ENCODE data around the gene NBPF1. TPM values are rescaled to one million over a fixed set of nuclear protein-coding genes. Genes with fewer than 3 reads are reported as not detected.
A peak's percentile ranks its signal among the peaks of the same experiment; 100 is the strongest.
"Not testable (repeated sequence)": the region's sequence is repeated elsewhere in the genome, so short reads cannot be mapped to it uniquely, and the experiment has no call there.

The NBPF1 gene
- total RNA-seq, 1 experiment from 2014 or later: 46.0 TPM

DNA sequence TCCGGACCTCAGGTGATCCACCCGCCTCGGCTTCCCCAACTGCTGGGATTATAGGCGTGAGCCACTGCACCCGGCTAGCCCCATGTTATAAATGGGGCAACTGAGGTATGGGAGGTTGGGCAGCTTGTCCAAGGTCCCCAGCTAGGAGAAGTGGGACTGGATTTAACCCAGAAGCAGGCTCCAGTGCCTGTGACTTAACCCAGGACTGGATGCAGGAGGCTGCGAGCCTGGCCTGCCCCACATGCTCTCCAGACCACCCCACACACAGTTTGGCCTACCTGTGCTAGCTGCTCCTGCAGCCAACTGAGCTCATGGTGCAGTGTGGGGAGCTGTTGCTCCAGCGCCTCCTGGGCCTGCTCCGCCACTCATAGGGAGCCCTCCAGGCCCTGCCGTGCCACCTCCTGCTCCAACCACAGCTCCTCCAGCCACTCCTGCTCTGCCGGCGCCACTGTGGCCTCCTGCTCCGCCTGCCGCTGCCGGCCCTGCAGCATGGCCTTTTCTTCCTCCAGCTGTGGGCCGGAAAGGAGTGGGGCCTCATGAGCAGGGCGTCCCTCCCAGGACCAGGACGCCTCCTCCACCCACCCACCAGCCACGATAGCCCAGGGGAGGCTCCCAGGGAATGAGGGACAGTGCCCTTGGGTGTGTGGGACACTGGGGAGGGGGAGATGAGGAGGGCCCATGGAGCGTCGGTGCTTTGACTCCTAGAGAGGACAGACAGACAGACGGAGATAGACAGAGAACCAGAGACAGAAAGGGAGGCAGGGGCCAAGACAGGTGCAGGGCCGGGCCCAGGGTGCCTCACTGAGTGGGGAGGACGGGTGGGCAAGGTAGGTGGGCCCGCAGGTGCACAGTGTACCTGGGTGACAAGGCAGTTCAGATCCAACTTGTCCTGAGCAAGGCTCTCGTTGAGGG is 12.4 kb upstream of the NBPF1 start:
- Histone ChIP-seq H4K20me1 (ENCODE audit: insufficient read depth) (no peaks in the 10 kb centered on the region), H3K4me3 (replicated peaks in 1 of 2; ENCODE audit: low read depth in 1 of 2, low read length in 2 of 2) (no peak overlapping the region), H3K4me2 (ENCODE audit: low read length) (no peak overlapping the region), H3K79me2 (ENCODE audit: insufficient read depth, low read length) (no peaks in the 10 kb centered on the region), H2AFZ (ENCODE audit: low read depth, low read length, poor library complexity, severe bottlenecking) (no peak overlapping the region), H3K9ac (ENCODE audit: low read length) (no peak overlapping the region), H3K9me3 (ENCODE audit: control insufficient read depth in 1 of 2, insufficient read depth in 1 of 2, low read depth in 1 of 2, low read length in 2 of 2) (no peaks in the 10 kb centered on the region), H3K9me2 (ENCODE audit: insufficient read depth) (0 out of 2 replicates have a peak, but pooled peaks cover 3% of the 10 kb centered on the region), H3K4me1 (ENCODE audit: control insufficient read depth in 1 of 2, insufficient read depth in 2 of 2, low read length in 2 of 2) (peaks cover 0 to 8% of the 10 kb centered on the region in 2 experiments; a peak in 2 of 4 replicates), H3K36me3 (ENCODE audit: control insufficient read depth in 1 of 2, insufficient read depth in 2 of 2, low read length in 2 of 2) (peaks cover 17 to 40% of the 10 kb centered on the region in 2 experiments; a peak in 3 of 4 replicates), H3K27me3 (ENCODE audit: insufficient read depth, low read length) (no peaks in the 10 kb centered on the region), H3K27ac (ENCODE audit: low read depth, low read length) (no peak overlapping the region)
- ATAC-seq: no peak
- no TSS peak for BruUV-seq (replicated peaks)
- POLR2A ChIA-PET: interaction anchor here (1.2 to 1.5 kb wide), 3 partner anchors 10 to 279 kb away, joined by 3 to 7 read pairs (median 5); partner anchors contain the start of gene NBPF1
- RAD21 ChIA-PET (ENCODE audit: low non-redundant PET in 1 of 2, low total read pairs in 2 of 2, uncharacterized antibody in 2 of 2, unreplicated experiment in 2 of 2): interaction anchor here in 1 of 2 experiments (0.7 kb wide), 1 partner anchor 83 kb away, joined by 3 read pairs; no protein-coding TSS in a partner anchor
- intact Hi-C loops (cut with micrococcal nuclease): no loop called here
- CTCF ChIA-PET: interaction anchor here (1.0 to 1.6 kb wide), 10 partner anchors 9 to 85 kb away, joined by 3 to 12 read pairs (median 5); no protein-coding TSS in a partner anchor
- no peak for TF ChIP-seq CEBPB (IDR thresholded peaks at IDR 0.05; ENCODE audit: low read depth)
- no peak for TF ChIP-seq ZBTB33 (IDR thresholded peaks at IDR 0.05; ENCODE audit: extremely low read depth, insufficient replicate concordance, low read length)
- TF ChIP-seq, protein P1, sequence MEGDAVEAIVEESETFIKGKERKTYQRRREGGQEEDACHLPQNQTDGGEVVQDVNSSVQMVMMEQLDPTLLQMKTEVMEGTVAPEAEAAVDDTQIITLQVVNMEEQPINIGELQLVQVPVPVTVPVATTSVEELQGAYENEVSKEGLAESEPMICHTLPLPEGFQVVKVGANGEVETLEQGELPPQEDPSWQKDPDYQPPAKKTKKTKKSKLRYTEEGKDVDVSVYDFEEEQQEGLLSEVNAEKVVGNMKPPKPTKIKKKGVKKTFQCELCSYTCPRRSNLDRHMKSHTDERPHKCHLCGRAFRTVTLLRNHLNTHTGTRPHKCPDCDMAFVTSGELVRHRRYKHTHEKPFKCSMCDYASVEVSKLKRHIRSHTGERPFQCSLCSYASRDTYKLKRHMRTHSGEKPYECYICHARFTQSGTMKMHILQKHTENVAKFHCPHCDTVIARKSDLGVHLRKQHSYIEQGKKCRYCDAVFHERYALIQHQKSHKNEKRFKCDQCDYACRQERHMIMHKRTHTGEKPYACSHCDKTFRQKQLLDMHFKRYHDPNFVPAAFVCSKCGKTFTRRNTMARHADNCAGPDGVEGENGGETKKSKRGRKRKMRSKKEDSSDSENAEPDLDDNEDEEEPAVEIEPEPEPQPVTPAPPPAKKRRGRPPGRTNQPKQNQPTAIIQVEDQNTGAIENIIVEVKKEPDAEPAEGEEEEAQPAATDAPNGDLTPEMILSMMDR (IDR thresholded peaks at IDR 0.05 in 2 of 3, conservative IDR thresholded peaks at IDR 0.05 in 1 of 3; ENCODE audit: borderline replicate concordance in 1 of 3, insufficient read depth in 1 of 3, low read depth in 2 of 3, low read length in 2 of 3): 0 out of 6 replicates have a peak, but pooled peaks of 1 of the 3 experiments have one; percentile 1
- no peak for DNase-seq (ENCODE audit: low read depth, low spot score)

DNA sequence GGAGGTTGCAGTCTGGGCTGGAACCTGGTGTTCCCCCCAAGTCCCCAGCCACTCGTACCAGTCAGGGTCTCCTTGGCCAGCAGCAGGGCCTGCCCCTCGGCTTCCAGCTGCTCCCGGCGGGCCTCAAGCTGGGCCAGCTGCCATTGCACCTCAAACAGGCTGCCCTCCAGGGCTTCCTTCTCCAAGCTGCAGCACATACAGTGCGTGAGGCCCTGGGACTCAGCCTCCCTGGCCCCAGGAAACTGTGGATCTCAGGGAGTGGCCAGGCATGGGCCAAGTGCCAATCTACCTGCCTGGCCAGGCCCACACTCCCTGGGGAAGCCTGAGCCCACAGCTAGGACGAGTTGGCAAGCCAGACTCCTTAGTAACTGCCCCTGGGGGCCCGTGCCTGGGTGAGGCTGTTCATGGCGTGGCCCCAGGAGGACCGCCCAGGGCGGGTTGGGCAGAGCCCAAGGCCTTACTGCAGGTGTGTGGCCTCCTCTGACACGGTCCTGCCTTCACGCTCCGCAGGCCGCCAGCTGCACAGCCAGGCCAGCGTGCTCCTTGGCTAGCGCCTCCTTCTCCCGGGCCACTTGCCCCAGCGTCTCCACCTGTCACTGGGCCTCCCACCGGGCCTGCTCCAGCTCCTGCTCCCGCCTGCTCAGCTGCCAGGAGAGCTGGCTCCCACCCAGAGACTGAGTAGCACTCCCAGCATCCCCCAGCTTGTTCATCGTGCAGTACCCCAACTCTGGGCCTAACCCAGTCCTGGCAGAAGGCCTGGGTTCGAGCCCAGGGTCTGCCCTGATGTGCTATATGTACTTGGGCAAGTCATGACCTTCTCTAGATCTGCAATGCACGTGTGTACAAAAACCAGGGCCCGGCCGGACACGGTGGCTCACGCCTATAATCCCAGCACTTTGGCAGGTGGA is 10.7 kb upstream of the NBPF1 start:
- RAD21 ChIA-PET (ENCODE audit: low non-redundant PET in 1 of 2, low total read pairs in 2 of 2, uncharacterized antibody in 2 of 2, unreplicated experiment in 2 of 2); H3K9me2 ChIP-seq (ENCODE audit: insufficient read depth); H3K27me3 ChIP-seq (ENCODE audit: insufficient read depth, low read length); BruUV-seq (replicated peaks); H4K20me1 ChIP-seq (ENCODE audit: insufficient read depth); H3K9ac ChIP-seq (ENCODE audit: low read length); H3K4me2 ChIP-seq (ENCODE audit: low read length); H2AFZ ChIP-seq (ENCODE audit: low read depth, low read length, poor library complexity, severe bottlenecking); H3K9me3 ChIP-seq (ENCODE audit: control insufficient read depth in 1 of 2, insufficient read depth in 1 of 2, low read depth in 1 of 2, low read length in 2 of 2); H3K79me2 ChIP-seq (ENCODE audit: insufficient read depth, low read length); H3K4me3 ChIP-seq (replicated peaks in 1 of 2; ENCODE audit: low read depth in 1 of 2, low read length in 2 of 2); ATAC-seq; intact Hi-C loops (cut with micrococcal nuclease); H3K27ac ChIP-seq (ENCODE audit: low read depth, low read length); DNase-seq (ENCODE audit: low read depth, low spot score): not testable (repeated sequence)
- CTCF ChIA-PET: interaction anchor here (0.6 to 1.6 kb wide), 12 partner anchors 8 to 280 kb away, joined by 3 to 12 read pairs (median 4); no protein-coding TSS in a partner anchor
- Histone ChIP-seq H3K4me1 (ENCODE audit: control insufficient read depth in 1 of 2, insufficient read depth in 2 of 2, low read length in 2 of 2) (peaks cover 0 to 12% of the 10 kb centered on the region in 2 experiments; a peak in 2 of 4 replicates), H3K36me3 (ENCODE audit: control insufficient read depth in 1 of 2, insufficient read depth in 2 of 2, low read length in 2 of 2) (peaks cover 14 to 34% of the 10 kb centered on the region in 2 experiments; a peak in 3 of 4 replicates)
- POLR2A ChIA-PET: interaction anchor here (1.1 to 1.2 kb wide), 2 partner anchors 11 kb away, joined by 4 to 7 read pairs; no protein-coding TSS in a partner anchor
